Activated CD4-positive, alpha-beta T cell treated with anti-CD3 and anti-CD28 coated beads, Interleukin-2, amount 50 U/mL, for 24 hours (primary cell): ENCODE measurements around the gene CREB3L1.
"Not testable (repeated sequence)": the region's sequence is repeated elsewhere in the genome, so short reads cannot be mapped to it uniquely, and the experiment has no call there.

ENCODE experiments used
- DNase-seq, 2 donors: peaks; one replicate each; pipeline ENCODE4 v3.0.0-alpha.2; 2020; ENCODE audit warnings: low read depth in 1 of 2, low spot score in 1 of 2

Gene CREB3L1

GRCh38 chr11:46248289-46249102 lies 29.0 kb upstream of the CREB3L1 start:
- no peak for DNase-seq

- DNase-seq, result no peak
Observed at GRCh38 chr11:46249103-46249937, 28.1 kb upstream of the CREB3L1 start.

- DNase-seq, result no peak
Observed at GRCh38 chr11:46249938-46250744, 27.3 kb upstream of the CREB3L1 start.

GRCh38 chr11:46250745-46251052 lies 26.8 kb upstream of the CREB3L1 start:
- no peak for DNase-seq

GRCh38 chr11:46251954-46252353 lies 25.5 kb upstream of the CREB3L1 start:
- DNase-seq, result no peak

- no peak for DNase-seq
Observed at GRCh38 chr11:46252373-46252914, 25.0 kb upstream of the CREB3L1 start.

GRCh38 chr11:46253258-46254132 lies 24.0 kb upstream of the CREB3L1 start:
- no peak for DNase-seq

- DNase-seq, result no peak
Observed at GRCh38 chr11:46254133-46254491, 23.4 kb upstream of the CREB3L1 start.

GRCh38 chr11:46256540-46257001 lies 20.9 kb upstream of the CREB3L1 start:
- DNase-seq, result no peak

- not testable (repeated sequence) for DNase-seq
Observed at GRCh38 chr11:46259347-46259746, 18.1 kb upstream of the CREB3L1 start.

GRCh38 chr11:46259971-46260560 lies 17.4 kb upstream of the CREB3L1 start:
- DNase-seq, result no peak

- DNase-seq, result no peak
Observed at GRCh38 chr11:46263120-46263519, 14.3 kb upstream of the CREB3L1 start.

- no peak for DNase-seq
Observed at GRCh38 chr11:46264030-46264429, 13.4 kb upstream of the CREB3L1 start.

- no peak for DNase-seq
Observed at GRCh38 chr11:46264976-46265375, 12.5 kb upstream of the CREB3L1 start.

- DNase-seq, result no peak
Observed at GRCh38 chr11:46265764-46266163, 11.7 kb upstream of the CREB3L1 start.

GRCh38 chr11:46267930-46268329 lies 9.5 kb upstream of the CREB3L1 start:
- no peak for DNase-seq

GRCh38 chr11:46270684-46271083 lies 6.8 kb upstream of the CREB3L1 start:
- no peak for DNase-seq

GRCh38 chr11:46271407-46271806 lies 6.1 kb upstream of the CREB3L1 start:
- DNase-seq, result no peak

GRCh38 chr11:46271875-46272815 lies 5.3 kb upstream of the CREB3L1 start:
- DNase-seq, result no peak
